SW480 (cell line): ENCODE results near the gene PSMB3.

Experiments used
- DNase-seq: peaks from one replicate; pipeline ENCODE4 v3.0.0-alpha.2; 2016; ENCODE audit warnings: low spot score

PSMB3 gene

DNA sequence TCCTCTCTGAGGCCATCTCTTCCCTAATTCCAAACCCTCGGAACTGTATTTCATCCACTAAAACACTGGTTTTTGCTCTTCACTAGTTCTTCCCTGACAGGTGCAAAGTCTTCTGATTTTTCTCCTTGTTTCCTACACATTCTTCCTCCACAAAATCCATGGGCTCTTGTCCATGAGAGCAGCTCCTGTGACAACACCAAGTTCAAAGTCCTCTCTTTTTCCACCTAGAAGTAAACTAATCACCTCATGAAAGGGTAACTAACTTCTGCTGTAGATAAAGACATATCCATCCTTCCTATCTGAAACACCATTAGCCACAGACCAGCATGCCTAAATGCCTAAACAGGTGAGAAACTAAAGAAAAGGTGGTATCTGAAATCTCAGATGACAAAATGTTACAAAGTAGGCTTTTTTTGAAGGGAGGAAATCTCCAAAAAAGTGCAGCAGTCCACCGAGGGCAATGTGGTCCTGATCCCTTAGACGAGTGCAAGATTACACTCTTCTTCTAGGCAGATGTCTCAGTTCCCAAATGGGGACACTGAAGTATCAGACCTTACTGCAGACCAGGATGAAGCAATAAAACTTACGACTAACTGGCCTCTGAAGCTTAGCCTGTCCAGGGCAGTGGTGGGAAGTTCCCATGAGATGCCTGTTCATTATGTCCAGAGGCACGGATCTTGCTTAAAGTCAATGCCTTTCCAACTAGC lies 44.1 kb downstream of the PSMB3 start:
- no peak for DNase-seq

DNA sequence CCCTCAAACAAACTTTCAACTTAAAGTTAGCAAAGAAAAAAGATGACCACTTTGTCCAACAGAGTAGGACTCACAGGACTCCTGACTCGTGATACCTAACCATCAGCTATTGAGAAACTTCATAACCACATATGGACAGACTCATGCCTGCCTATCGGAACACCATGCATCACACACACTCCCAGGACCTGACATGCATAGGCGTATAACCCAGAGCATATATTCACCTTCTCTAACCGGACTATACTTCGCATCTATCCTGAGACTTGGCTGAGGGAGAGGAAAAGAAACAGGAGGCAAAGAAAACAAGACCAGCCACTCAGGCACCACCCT lies 44.6 kb downstream of the PSMB3 start:
- no peak for DNase-seq

DNA sequence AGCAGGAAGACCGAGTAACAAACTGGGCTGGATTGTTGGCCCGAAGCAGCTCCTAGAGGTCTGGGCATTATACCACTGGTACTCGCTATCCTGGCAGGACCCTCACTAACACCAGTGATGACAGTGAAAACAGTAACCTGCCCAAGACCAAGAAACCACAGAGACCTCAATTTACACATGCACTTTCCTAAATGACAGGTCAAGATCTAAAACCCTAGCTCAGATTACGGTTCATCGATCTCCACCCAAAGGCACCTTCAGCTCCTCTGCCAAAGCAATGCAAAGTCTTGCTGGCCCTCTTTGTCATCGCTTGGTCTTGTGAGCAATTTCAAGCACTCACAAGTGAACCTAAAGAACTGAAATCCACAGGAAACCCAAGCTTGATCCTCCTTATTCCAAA lies 45.3 kb downstream of the PSMB3 start:
- no peak for DNase-seq

DNA sequence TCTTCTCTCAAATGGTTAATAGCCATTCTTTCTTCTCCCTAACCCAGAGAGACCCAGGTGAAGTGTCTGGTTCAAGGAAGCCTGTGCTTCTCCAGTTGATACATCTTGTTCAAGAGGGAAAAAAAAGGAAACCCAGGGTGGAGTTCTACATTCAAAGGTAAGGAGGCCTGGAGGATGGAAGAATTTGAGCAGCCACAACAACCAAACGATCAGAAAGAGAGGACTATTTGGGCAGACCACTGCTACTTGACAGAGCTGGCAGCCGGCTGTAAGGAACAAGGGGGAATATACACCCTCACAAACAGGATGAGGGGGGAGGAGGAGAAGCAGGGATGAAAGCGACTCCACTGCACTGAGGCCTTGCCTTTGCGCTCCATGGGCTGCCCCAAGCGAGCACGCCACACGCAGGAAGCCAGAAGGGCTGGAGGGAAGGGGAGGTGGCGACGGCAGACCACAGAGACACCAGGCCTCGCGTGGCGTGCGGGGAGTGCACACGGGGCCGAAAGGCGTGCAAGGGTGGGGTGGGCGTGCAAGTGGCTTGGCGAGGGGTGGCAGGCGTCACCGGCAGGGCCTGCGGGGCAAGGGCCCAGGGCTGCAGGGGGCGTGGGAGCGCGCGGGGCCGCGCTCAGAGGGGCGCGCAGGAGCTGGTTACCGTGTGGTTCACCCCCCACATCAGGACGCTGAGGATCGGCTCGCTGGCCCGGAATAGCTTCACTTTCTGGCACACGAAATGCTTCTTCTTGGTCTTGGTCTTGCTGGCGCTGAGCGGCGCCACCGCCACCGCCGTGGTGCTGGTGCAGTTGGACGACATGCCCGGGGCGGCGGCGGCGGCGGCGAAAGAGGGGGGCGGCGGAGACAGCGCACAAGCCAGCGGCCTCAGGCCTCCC lies 46.3 kb downstream of the PSMB3 start:
- DNase-seq: peak; percentile 52

DNA sequence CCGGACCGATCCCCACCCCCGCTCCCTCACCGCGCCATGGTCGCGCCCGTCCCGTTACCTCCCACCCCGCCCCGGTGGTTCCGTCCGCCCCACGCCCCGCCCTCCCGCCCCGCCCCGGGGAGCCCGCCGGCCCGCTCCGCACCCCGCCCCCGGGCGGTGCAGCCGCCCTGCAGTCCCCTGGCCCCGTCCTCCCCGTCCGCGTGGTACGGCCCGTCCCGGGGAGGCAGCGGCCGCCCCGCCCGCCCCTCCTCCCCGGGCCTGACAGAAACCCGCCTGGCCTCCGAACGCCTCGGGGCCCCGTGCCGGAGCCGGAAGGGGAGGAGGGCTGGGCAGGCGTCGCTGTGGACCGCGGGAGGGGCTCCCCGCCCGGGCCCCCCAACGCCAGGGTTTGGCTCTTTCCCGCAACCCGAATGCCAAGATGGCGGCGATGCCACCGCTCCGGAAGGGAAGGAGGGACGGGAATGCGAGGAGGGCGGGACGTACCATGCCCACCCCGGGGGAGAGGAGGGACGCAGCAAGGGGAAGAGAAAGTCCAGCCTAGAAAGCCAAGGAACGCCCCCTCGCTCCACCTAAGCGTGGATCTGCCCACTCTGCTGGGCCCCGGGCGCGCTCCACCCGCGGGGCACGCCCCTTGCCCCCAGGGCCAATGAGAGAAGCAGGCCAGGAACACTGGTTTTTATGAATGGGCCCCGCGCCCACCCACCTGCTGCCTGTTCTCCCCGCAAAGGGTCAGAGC lies 47.1 kb downstream of the PSMB3 start, which contains the start of gene PIP4K2B:
Gene PIP4K2B, minus strand, starts transcription at position 56 of the 736 bp plus-strand sequence. CDS start 132 bp downstream, outside the sequence.
- peak; percentile 98 for DNase-seq

DNA sequence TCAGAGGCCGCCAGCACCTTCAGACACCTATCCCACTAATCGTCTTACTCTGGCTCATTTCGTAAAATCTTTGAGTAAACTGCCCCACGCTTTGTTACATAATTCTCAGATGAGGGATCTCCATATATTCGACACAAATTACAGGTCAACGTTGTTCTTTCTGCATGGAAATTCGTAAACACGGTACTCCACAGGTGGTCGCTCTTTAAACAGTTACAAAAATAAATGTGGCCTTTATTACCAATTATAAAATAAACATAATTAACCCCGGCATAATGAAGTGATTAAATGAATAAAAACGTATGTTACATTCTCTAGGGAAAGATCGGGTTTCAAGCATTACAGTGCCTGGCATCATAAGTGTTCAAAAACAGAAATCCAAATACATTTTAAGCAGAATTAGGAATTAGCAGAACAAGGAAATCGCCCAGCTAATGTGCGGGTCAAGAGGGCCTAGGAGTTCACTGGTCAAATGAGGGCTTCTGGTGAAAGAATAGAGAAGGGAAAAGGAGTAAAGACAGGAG lies 47.8 kb downstream of the PSMB3 start:
- DNase-seq: no peak

DNA sequence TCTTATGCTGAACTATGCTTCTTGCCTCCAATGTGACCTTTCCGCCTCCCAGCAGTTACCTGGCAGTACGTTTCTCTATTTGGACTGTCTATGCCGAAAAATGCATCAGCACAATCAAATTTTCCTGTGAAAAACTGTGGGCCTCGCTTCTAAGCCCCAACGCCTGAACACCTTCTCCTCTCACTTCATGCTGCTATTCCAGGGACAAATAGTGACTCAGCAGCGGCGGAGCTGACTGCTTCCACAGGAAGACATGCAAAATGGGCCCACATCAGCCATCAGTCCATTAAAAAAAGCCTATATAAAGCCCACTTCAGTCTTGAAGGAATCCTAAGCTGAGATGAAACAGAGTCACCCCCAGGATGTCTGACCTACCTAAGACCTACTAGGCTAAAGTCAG lies 57.3 kb downstream of the PSMB3 start:
- DNase-seq: no peak
